Stimulated activated naive CD8-positive, alpha-beta T cell treated with anti-CD3 and anti-CD28 coated beads, Interleukin-15, amount 100 ng/mL, for 72 hours (primary cell): ENCODE data around the gene SLC35E2B.
"Not testable (repeated sequence)": the region's sequence is repeated elsewhere in the genome, so short reads cannot be mapped to it uniquely, and the experiment has no call there.

ENCODE experiments used
- ATAC-seq: fragments of 150-1000 bp; cut with Tn5 transposase; 2 replicates; pipeline ENCODE4 v1.10.0; 2021; ENCODE audit warnings: mild to moderate bottlenecking, moderate library complexity
- DNase-seq, 2 donors: peaks; one replicate each; pipeline ENCODE4 v3.0.0; 2021 to 2022
- H3K27ac Mint-ChIP-seq, 2 donors: one replicate each; pipeline ENCODE4 v1.8.0; 2022; ENCODE audit warnings: mild to moderate bottlenecking in 2 of 2, mixed read lengths in 2 of 2, moderate library complexity in 2 of 2
- H3K27me3 Mint-ChIP-seq: one replicate; pipeline ENCODE4 v1.8.0; 2022; ENCODE audit warnings: mixed read lengths
- H3K4me1 Mint-ChIP-seq: one replicate; pipeline ENCODE4 v1.8.0; 2022; ENCODE audit warnings: mild to moderate bottlenecking, mixed read lengths
- H3K4me3 Mint-ChIP-seq, 2 donors: one replicate each; pipeline ENCODE4 v1.8.0; 2022; ENCODE audit warnings: mild to moderate bottlenecking in 2 of 2, mixed read lengths in 2 of 2, moderate library complexity in 1 of 2
- H3K9me3 Mint-ChIP-seq, 2 donors: one replicate each; pipeline ENCODE4 v1.8.0; 2022; ENCODE audit warnings: mixed read lengths in 2 of 2

Gene SLC35E2B

DNA sequence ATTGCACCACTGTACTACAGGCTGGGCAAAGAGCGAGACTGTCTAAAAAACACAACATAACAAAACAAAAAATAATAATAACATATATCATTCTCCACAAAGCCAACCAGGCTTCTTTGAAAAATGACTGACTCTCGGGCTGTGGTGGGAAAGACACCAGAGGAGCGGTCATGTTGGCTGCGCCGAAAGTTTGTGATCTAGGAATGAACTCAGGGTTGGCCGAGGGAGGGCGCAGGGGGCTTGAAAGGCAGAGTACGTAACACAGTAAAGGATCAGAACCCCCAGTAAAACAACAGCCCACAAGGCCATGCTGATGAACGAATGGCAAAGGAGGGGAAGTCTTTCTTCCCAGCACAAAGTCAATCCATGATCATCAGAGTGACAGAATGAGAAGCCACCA lies 4.7 kb downstream of the SLC35E2B start:
- Mint-ChIP-seq H3K4me3 (no peak overlapping the region), H3K9me3 (no peaks in the 10 kb centered on the region), H3K27ac (peak overlapping the region in 1 of 2 donors; percentile 57), H3K27me3 (no peaks in the 10 kb centered on the region), H3K4me1 (peaks cover 40% of the 10 kb centered on the region)
- no peak for DNase-seq
- no peak for ATAC-seq

DNA sequence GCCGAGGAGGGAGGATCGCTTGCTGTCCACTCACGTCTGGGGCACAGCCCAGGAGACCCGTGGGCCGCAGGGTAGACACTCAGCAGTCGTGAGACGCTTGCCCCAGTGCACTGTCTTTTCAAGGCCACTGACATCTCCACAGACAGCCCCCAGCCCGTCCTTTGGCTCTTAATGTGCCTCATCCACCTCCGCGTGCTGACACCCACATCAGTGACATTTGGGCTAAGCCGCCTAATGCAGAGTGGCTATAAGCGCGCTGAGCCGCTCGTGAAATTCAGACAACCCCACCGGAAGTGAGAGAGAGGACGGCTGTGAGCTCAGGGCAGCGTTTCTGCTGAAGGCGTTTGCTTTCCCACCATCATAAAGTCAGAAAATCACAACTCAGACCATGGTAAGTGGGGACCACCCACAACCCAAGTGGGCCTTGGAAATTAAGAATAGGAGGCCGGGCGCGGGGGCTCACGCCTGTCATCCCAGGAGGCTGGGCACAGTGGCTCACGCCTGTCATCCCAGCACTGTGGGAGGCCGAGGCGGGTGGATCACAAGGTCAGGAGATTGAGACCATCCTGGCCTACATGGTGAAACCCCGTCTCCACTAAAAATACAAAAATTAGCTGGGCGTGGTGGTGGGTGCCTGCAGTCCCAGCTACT lies 8.4 kb downstream of the SLC35E2B start:
- Mint-ChIP-seq H3K9me3 (no peaks in the 10 kb centered on the region), H3K27ac (peak overlapping the region in 1 of 2 donors; percentile 89), H3K4me1 (peaks cover 44% of the 10 kb centered on the region), H3K4me3 (no peak overlapping the region), H3K27me3 (no peaks in the 10 kb centered on the region)
- ATAC-seq (no peak), DNase-seq (no peak)

DNA sequence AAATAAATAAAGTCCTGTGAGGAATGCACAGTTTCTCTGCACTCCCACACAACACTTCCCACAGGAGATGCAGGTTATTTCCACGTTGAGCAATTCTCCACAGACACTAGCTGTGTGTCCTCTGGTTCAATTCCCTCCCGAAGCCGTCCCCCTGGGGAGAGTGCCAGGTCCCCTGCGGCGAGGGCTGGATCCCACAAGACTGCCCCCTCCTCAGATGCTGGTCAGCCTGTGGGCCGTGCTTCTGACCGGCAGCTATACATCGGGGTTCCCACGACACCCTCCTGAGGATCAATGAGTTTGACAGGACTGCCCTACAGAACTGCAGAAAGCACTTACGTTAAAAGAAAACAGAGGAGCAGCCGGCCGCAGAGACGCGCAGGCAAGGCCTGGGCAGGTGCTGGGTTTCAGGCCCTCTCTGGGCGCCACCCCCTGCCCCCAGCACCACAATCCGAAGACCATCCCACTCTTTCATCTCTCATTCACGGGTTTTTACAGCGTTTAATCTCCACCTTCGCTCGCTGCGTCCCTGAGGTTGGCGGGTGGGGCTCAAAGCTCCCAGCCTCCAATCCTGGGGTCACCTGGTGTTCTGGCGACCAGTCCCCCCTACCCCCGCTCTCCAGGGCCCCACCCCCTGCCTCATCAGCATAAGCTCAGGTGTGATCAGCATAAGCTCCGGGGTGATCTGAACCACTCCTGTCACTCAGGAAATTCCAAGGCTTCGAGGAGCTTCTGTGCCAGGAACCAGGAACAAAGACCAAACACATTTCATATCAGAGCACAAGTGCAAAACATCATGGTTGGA lies 9.3 kb downstream of the SLC35E2B start:
- H3K27me3 Mint-ChIP-seq, result no peaks in the 10 kb centered on the region
- ATAC-seq, result no peak
- H3K27ac Mint-ChIP-seq, result peak overlapping the region; percentile 68 to 74
- peaks cover 52% of the 10 kb centered on the region for H3K4me1 Mint-ChIP-seq
- H3K4me3 Mint-ChIP-seq, result no peak overlapping the region
- DNase-seq, result no peak
- H3K9me3 Mint-ChIP-seq, result no peaks in the 10 kb centered on the region

DNA sequence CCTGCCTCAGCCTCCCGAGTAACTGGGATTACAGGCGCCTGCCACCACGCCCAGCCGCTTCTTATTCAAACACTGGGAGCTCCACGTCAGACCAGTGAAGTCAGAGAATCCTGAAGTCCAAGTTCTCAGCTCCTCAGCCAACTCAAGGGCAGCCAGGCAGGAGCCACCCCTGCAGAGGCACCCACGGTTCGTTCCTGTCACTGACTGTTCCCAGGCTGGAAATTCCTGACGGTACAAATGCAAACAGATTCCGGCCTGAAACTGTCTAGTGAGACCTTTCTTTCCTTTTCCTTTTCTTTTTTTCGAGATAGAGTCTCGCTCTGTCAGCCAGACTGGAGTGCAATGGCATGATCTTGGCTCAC lies 11.7 kb downstream of the SLC35E2B start:
- Mint-ChIP-seq H3K4me1 (peaks cover 47% of the 10 kb centered on the region), H3K9me3 (no peaks in the 10 kb centered on the region), H3K27me3 (no peaks in the 10 kb centered on the region), H3K27ac (no peak overlapping the region), H3K4me3 (no peak overlapping the region)
- DNase-seq, result no peak
- no peak for ATAC-seq

DNA sequence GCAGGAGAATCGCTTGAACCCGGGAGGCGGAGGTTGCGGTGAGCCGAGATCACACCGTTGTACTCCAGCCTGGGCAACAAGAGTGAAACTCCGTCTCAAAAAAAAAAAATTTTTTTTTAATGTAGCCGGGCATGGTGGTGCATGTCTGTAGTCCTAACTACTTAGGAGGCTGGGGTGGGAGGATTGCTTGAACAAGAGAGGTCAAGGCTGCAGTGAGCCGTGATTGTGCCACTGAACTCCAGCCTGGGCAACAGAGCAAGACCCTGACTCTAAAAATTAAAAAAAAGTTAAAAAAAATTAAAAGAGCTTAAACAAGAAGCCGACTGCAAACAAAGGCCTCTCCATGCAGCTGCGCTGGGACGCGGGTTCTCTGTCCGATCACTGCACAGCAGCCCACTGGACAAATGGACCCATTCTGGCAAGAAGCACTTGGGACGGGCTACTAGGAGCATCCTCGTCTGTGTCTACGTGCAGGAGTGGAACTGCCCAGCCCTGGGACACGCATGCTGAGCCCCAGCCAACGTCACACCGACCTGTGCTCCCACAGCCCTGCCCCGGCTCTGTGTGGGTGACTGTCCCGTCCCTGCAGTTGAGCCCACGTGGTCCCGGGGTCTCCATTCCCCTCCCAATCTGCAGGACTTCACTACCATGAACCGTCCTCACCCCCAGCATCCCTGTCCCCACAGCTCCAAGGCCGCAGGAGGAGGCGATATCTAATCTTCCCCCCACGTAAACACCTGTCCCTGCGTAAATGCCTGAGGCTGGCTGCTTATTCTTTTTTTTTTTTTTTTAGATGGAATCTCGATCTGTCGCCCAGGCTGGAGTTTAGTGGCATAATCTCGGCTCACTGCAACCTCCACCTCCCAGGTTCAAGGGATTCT lies 12.3 kb downstream of the SLC35E2B start:
- no peak overlapping the region for H3K4me3 Mint-ChIP-seq
- ATAC-seq (no peak), DNase-seq (no peak)
- H3K27ac Mint-ChIP-seq, result no peak overlapping the region
- no peaks in the 10 kb centered on the region for H3K27me3 Mint-ChIP-seq
- H3K4me1 Mint-ChIP-seq, result peaks cover 43% of the 10 kb centered on the region
- no peaks in the 10 kb centered on the region for H3K9me3 Mint-ChIP-seq

DNA sequence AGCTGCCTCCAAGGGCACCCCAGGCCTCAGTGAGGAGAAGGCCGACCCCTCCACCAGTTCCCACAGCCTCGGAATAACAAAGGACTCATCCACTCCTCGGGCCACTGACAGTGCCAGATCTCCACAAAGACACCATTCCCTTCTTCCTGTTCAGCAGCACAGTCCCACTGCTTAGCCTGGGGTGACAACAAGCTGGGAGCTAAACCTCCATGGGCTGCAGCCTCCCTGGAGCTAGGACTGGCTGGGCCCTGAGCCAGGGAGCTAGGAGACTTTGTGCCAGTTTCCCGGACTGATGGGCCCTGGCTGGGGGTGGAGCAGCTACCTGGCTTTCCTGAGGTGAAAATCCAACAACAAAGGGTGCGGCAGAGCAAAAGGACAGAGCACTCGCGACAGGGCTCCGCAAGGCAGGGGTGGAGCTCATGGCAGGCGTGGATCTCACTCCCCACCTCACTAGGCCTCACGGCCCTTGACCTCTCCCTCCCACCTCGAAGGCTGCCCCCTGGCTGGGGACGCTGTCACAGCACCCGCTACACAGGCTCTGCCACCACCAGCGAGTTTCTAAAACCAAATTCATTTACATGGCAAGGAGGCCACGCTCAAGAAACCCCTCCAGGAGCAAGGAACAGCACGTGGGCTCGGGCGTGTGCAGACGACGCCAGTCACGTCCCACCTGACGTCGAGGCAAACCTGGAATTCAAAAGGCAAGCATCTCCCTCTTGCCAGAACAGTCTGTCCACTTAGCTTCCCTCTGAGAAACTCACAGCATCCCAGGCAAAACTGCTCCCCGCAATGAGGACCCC lies 13.8 kb downstream of the SLC35E2B start:
- ATAC-seq (peak; percentile 79), DNase-seq (peak; percentile 66 to 68)
- H3K27ac Mint-ChIP-seq, result peak overlapping the region; percentile 86 to 93
- peak overlapping the region; percentile 77 to 96 for H3K4me3 Mint-ChIP-seq
- H3K4me1 Mint-ChIP-seq, result peaks cover 39% of the 10 kb centered on the region
- no peaks in the 10 kb centered on the region for H3K9me3 Mint-ChIP-seq
- H3K27me3 Mint-ChIP-seq, result no peaks in the 10 kb centered on the region

DNA sequence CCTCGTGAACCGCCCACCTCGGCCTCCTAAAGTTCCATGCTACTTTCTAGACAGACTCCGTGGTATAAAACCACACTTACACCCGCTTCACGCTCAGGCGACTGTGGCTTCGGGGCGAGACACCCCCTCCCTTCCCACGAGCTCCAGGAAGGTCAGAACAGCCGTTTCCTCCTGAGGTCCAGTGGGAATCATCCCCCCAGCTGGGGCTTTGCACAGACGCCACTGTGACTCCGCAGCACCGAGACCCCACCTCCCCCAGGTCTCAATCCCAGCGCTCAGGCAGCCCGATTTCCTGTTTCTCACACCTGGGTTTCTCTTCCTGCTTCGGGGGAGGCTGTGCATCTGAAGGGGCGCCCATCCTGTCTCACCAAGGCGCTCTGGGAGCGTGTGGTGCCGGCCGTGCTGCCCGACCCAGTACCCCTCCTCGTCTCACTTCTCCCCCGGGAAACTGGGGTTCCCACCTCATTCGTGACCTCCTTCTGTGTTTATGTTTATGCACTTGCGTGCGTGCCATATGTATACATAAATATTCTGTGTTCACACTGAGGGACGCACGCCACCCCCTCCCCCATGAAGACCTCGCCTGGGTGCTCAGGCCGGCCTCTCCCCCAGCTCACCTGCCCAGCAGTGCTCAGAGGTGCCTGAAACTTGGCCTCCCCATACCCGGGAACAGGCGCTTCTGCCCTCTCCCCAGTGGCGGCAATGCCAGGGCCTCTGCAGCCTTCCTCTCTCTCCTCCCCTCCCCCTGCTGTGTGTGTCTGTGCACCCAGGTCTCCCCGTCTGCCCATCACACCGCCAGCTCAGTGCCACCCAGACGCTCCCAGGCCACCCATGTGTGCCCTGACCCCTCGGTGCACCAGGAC lies 14.6 kb downstream of the SLC35E2B start:
- peak; percentile 68 for ATAC-seq
- peaks cover 31% of the 10 kb centered on the region for H3K4me1 Mint-ChIP-seq
- H3K9me3 Mint-ChIP-seq, result no peaks in the 10 kb centered on the region
- DNase-seq, result peak; percentile 46 to 54
- peak overlapping the region; percentile 77 to 96 for H3K4me3 Mint-ChIP-seq
- peak overlapping the region; percentile 86 to 93 for H3K27ac Mint-ChIP-seq
- no peaks in the 10 kb centered on the region for H3K27me3 Mint-ChIP-seq

DNA sequence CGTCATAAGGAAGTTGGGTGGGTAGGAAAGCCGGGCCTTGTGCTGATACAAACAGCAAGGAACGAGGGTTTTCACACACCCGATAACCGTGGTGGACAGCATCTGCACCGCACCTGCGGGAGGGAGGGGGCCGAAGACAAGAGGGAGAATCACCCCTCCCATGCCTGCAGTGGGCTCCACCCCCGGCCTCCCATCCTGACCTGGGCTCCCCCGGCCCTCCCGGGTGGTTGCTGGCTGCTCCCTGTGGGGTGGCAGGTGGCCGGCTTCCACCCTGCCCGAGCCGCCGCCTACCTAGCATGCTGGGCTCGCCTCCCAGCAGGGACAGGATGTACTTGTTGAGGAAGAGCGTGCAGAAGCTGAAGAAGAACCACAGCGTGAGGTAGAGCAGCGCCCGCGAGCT lies 16.5 kb downstream of the SLC35E2B start:
- not testable (repeated sequence) for H3K27ac Mint-ChIP-seq, DNase-seq, H3K27me3 Mint-ChIP-seq, H3K4me3 Mint-ChIP-seq, H3K9me3 Mint-ChIP-seq
- H3K4me1 Mint-ChIP-seq, result peaks cover 31% of the 10 kb centered on the region
- ATAC-seq, result peak; percentile 13

DNA sequence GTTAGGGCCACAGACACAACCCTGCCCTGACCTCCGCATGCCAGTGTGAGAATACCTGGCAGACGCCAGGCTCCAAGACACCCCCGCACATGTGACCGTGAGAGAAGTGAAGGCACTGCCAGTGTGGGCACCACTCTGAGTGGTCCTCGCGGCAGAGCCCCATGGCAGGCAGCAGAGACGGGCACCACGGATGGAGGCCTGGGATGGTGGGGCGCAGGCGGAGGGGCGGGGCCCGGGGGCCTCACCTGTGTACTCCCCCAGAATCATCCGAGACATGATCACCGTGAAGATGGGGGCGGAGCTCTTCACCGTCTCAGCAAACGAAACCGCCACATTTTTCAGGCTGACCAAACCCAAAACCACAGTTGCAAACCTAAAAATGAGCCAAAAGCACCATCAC lies 17.4 kb downstream of the SLC35E2B start:
- not testable (repeated sequence) for H3K9me3 Mint-ChIP-seq, ATAC-seq, DNase-seq, H3K4me3 Mint-ChIP-seq, H3K27ac Mint-ChIP-seq, H3K27me3 Mint-ChIP-seq
- peaks cover 31% of the 10 kb centered on the region for H3K4me1 Mint-ChIP-seq

DNA sequence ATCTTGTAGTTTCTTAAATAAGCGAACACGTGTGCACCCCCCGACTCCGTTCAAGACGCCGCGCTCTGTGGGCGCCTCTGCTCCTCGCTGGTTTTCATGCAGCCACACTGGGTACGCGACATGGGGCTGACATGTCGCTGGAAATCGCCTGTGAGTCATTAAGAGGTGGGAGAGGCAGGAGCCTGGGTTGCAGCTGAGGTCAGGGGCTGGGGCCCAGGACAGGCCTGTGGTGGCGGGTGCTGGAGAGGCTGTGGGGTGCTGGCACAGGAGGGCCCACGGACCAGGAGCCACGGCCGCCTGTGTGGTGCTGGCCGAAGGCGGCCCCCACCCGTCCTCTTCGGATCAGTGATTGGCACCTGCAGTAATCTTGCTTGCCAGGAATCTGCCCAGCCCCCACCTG lies 17.8 kb downstream of the SLC35E2B start:
- not testable (repeated sequence) for DNase-seq, H3K4me3 Mint-ChIP-seq, H3K27me3 Mint-ChIP-seq, H3K9me3 Mint-ChIP-seq, ATAC-seq
- Mint-ChIP-seq H3K4me1 (peaks cover 31% of the 10 kb centered on the region), H3K27ac (peak overlapping the region in 1 of 2 donors; percentile 54)

DNA sequence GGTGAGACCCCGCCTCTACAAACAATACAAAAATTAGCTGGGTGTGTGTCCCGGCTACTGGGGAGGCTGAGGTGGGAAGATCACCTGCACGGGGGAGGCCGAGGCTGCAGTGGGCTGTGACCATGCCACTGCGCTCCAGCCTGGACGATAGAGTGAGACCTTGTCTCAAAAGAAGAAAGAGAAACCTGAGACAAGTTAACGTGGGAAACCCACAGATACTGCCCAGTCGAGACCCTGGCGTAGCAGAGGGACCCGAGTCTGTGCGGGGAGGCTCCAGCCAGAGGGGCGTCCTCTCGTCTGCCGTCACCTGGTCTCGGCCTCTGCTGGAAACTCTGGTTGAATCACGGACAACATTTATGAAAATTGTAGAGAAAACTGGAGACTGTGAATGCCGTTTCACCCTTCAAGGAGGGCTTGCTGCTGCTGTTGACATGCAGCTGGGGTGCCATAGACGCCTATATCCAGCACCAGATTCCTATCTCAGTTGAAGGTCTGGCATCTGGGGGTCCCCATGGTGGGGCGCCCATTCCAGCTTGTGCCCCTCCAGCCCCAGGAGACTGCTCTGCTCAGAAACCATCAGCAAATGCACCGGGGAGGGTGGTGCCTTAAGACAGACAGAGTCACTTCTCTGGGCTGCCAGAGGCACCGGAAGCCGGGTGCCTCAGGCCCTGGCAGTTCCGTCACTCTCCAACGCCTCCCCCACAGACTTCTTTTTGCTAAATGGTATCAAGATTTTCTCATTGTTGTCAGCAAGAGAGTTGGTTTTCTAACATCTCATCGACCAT lies 20.2 kb downstream of the SLC35E2B start:
- DNase-seq, result no peak
- no peak for ATAC-seq
- Mint-ChIP-seq H3K4me3 (no peak overlapping the region), H3K9me3 (no peaks in the 10 kb centered on the region), H3K27ac (no peak overlapping the region), H3K27me3 (no peaks in the 10 kb centered on the region), H3K4me1 (peaks cover 9% of the 10 kb centered on the region)

DNA sequence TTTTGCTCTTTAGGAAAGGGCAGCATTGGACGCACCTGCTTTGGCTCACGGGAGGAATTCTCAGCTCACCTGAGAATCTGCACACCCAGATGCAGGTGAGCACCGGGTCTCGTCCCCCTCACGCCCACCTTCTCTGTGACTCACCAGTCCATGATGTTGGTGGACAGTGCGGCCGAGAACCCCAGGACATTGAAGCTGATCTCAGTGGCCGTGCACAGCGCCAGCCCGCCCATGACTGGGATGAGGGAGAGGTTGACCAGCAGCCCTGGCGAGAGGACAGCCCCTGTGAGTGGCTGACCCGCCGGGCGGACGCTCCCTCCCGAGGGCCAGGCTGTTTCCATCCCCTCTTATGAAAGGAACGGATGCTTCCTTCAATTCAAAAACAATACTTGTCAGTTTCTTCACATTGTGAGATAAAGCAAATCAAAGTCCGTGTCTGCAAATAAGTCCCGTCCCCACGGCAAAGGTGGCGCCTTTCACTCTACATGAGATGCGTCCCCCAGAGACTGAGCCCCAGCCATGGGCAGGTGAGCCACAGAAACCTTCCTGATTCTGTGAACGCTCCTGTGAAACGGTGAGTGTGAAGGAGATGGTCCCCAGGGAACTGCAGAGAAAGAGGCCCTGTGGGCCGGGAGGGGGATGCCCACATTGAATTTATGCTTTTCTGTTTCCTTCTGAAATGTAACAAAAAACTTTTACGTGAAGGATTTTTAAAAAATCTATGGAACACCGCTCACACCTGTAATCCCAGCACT lies 21.1 kb downstream of the SLC35E2B start:
- Mint-ChIP-seq H3K27ac (peak overlapping the region in 1 of 2 donors; percentile 76), H3K4me1 (peaks cover 5% of the 10 kb centered on the region), H3K9me3 (no peaks in the 10 kb centered on the region), H3K27me3 (no peaks in the 10 kb centered on the region), H3K4me3 (no peak overlapping the region)
- no peak for ATAC-seq
- no peak for DNase-seq

DNA sequence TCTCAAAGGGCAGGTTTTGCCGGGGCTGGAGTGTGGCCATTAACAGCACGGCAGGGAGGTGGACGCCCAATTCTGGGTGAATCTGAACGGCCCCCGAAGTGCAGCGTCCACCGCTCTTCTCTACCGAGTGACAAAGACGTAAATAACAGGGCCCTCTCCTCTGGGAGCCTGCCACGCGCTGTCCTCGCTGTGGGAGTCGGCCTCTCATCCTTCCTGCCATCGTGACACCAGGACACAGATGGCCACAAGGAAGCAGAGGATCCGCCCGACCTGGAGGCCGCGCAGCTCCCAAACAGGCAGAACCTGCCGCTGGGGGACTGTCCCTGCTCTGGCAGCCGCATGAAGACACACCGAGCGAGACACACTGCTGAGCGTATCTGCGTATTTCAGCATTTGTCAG lies 21.7 kb downstream of the SLC35E2B start:
- H3K4me3 Mint-ChIP-seq, result no peak overlapping the region
- no peaks in the 10 kb centered on the region for H3K27me3 Mint-ChIP-seq
- no peaks in the 10 kb centered on the region for H3K9me3 Mint-ChIP-seq
- no peak for ATAC-seq
- peaks cover 5% of the 10 kb centered on the region for H3K4me1 Mint-ChIP-seq
- DNase-seq, result no peak
- H3K27ac Mint-ChIP-seq, result peak overlapping the region in 1 of 2 donors; percentile 5
